CD4-positive, alpha-beta T cell treated with Interleukin-6 at 100 ng/mL for 8 hours (primary cell): ENCODE measurements around the gene GMPPB.
"Not testable (repeated sequence)": the region's sequence is repeated elsewhere in the genome, so short reads cannot be mapped to it uniquely, and the experiment has no call there.

Experiments used
- DNase-seq: peaks from one replicate; pipeline ENCODE4 v3.0.0-alpha.2; 2020; ENCODE audit warnings: mixed read lengths, low spot score

Gene GMPPB

DNA sequence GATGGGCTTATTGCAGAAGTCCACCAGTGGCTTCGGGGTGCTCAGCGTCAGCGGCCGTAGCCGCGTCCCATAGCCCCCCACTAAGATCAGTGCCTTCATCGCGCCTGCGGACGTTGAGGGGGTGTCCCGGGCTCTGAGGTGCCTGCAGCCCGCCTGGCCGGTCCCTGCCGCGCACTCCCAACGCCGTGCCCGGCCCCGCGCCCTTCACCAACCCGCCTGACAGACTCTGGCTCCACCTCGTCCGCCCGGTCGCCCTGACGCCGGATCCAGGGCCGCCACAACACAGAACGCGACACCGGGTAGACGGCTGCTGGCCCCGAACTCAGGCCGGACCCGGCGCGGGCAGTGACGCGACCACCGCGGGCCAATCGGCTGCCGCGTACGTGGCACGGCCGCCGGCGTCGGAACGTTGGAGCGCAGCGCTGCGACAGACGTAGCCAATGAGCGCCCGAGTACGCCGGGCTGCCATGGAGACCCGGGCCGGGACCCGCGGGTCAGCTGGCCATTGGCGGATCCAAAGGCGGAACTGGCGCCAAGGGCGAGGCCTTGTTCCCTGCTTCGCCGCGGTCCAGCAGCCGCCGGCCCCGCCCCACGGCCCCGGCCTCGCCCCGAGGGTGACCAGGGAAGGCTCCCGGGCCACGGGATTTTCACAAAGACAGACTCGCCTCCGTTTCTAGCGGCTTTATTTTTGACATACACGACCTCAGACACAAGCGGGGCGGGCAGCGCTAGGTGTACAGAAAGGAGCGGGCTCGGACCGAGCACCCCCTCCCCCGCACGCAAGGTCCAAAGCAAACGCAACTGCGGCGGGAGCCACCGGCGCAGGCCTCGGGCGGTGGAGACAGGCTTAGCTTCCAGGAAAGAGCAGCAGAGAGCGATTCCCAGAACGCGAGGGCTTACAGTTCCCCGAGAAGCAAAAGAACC is at the start of gene GMPPB:
TSS of gene GMPPB (minus strand) at position 324 of the 924 bp plus-strand sequence. CDS start at position 99, 225 bp downstream.
- DNase-seq, result peak; percentile 91

DNA sequence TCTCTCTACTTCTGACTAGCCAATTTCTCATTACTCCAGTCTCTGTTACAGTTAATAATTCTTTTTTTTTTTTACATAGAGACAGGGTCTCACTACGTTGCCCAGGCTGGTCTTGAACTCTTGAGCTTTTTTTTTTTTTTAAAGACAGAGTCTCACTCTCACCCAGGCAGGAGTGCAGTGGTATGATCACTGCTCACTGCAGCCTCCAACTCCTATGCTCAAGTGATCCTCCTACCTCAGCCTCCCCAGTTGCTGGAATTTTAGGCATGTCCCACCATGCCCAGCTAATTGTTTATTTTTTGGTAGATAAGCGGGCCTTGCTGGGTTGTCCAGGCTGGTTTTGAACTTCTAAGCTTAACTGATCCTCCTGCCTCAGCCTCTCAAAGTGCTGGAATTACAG is 49.0 kb upstream of the GMPPB start:
- no peak for DNase-seq

DNA sequence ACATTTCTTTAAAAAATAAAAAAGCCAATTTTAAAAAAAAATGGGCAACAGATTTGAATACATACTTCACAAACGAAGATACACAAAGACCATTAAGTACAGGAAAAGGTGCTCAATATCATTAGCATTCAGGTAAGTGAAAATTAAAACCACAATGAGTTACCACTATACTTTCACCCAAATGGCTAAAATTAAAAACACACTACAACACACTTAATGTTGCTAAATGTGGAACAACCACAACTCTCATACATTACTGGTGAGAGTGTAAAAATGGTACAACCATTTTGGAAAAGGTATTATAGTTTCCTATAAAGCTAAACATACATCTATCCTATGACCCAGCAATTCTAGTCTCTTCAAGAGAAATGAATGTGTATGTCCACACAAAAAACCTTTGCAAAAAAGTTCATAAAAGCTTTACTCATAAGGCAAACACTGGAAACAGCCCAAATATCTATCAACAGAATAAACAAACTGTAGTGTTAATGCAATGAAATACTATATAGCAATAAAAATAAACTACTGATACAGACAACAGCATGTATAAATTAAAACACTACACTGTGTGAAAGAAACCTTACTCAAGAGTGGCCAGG is 47.7 kb upstream of the GMPPB start:
- DNase-seq, result no peak

DNA sequence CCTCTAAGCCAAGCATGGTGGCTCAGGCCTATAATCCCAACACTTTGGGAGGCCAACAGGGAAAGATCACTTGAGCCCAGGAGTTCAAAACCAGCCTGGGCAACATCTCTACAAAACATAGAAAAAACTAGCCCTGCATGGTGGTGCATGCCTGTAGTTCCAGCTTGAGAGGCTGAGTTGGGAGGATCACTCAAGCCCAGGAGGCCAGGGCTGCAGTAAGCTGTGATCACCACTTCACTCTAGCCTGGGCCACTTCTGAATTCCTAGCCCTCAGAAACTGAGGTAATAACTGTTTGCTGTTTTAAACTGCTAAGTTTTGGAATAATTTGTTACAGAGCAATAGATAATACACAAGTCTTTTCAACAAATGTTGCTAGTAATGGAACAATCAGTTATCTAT is 46.2 kb upstream of the GMPPB start:
- DNase-seq, result no peak

- no peak for DNase-seq
Measured at GRCh38 chr3:49769286-49769915, 45.6 kb upstream of the GMPPB start.

GRCh38 chr3:49763981-49764380 is 40.2 kb upstream of the GMPPB start:
- no peak for DNase-seq

- no peak for DNase-seq
Measured at GRCh38 chr3:49761661-49762060, 37.9 kb upstream of the GMPPB start.

- no peak for DNase-seq
Measured at GRCh38 chr3:49759226-49759625, 35.5 kb upstream of the GMPPB start.

GRCh38 chr3:49757197-49757596 is 33.4 kb upstream of the GMPPB start:
- no peak for DNase-seq

- DNase-seq, result no peak
Measured at GRCh38 chr3:49756036-49756435, 32.3 kb upstream of the GMPPB start.

DNA sequence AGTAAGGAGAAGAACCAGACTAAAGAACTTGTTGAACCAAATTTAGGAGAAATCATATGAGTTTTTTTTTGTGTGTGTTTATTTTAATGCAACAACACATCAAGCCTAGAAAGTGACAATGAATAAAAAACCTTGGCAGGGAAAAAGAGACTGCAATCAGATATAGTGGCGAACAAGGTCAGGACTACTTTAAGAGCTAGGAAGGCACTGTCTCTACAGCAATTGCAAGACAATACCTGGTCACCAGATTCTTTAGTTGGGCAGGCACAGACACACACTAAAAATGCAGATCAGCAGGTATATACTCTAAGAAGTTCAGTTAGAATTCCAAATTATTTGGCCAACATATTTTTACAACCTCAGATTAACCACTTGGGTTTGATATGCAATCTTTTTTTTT is 30.8 kb upstream of the GMPPB start:
- no peak for DNase-seq

DNA sequence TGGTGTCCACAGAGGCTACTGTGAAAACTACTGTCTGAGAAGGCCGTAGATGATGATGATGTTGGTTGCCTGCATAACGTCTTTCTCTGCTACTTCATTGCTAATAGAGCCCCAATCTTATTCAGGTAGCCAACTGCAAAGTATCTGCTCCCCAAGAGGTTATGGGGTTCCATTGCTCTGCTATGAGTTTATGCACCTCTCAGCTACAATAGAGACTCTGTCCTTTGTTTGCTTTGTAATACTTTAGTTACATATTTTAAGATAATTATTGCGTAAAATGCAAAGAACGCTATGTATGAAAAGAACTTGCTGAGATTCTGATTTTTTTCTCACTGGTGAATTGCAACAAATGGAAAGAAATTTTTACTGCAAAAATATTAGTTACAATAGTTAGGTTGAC is 27.8 kb upstream of the GMPPB start:
- no peak for DNase-seq

DNA sequence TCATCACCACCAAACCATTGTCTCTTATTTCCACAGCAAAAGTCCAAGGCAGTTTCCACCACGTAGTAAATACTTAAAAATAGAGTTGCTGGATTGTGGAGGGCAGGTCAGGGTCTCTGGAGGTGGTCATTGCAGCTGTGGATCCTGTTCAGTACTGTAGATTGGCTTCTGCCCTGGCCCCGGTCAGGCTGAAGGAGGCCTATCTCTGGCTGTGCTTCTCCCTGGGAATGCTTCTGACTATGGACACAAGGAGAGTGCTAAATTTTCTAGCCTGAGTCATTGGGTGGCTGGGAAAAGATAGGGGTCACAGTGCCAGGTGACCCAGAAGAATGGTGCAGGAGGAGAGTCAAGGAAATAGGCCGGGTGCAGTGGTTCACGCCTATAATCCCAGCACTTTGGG is 26.3 kb upstream of the GMPPB start:
- no peak for DNase-seq

- not testable (repeated sequence) for DNase-seq
Measured at GRCh38 chr3:49748874-49749273, 25.1 kb upstream of the GMPPB start.

GRCh38 chr3:49747792-49748480 is 24.2 kb upstream of the GMPPB start:
- no peak for DNase-seq

GRCh38 chr3:49745986-49746385 is 22.2 kb upstream of the GMPPB start:
- DNase-seq, result no peak

- DNase-seq, result no peak
Measured at GRCh38 chr3:49740427-49740826, 16.7 kb upstream of the GMPPB start.

- DNase-seq, result no peak
Measured at GRCh38 chr3:49738067-49738713, 14.4 kb upstream of the GMPPB start.

DNA sequence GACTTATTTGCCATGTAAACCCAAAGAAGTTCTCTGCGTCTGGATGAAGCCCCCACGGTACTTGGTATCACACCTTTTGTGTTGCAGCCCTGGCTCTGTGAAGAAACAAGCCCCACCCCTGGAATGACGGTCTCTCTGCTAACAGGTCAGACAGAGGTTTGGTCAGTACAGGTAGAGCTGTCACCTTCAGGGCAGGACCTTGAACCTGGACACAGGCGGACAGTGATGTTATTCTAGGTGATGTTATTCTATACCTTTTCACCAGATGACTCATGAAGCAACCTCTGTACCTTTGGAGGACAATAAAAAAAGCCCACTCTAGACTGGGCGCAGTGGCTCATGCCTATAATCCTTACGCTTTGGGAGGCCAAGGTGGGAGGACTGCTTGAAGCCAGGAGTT is 11.0 kb upstream of the GMPPB start:
- DNase-seq, result no peak

GRCh38 chr3:49733551-49733950 is 9.8 kb upstream of the GMPPB start:
- DNase-seq, result no peak

- DNase-seq, result no peak
Measured at GRCh38 chr3:49732597-49732996, 8.8 kb upstream of the GMPPB start.
